SK-N-MC (cell line): ENCODE data around the gene ADCY4.

Experiments used
- EZH2 ChIP-seq: fragments of 200-600 bp; sonication (generic); IDR thresholded peaks from one replicate; pipeline ENCODE4 v1.6.1; 2017; ENCODE audit warnings: antibody characterized with exemption
- FOXP2 ChIP-seq: optimal IDR thresholded peaks from 2 replicates; pipeline ENCODE3; 2011; ENCODE audit warnings: mild to moderate bottlenecking, moderate library complexity; ENCODE audit not compliant: insufficient read depth; ENCODE audit errors: extremely low read length, control extremely low read depth
- POLR2AphosphoS5 ChIP-seq: IDR thresholded peaks from 2 replicates; pipeline ENCODE4 v1.6.1; 2012; ENCODE audit warnings: mild to moderate bottlenecking, low read depth, low read length, borderline replicate concordance

GRCh38 chr14:24368212-24368561 lies 33.3 kb upstream of the ADCY4 start:
- TF ChIP-seq POLR2AphosphoS5 (no peak), EZH2 (no peak), FOXP2 (no peak)
